B cell (primary cell): Measurements from ENCODE around the gene MMS22L. TPM values are rescaled to one million over a fixed set of nuclear protein-coding genes. Genes with fewer than 3 reads are reported as not detected.

Experiments used
- ATAC-seq: fragments of 200-7000 bp; cut with Tn5 transposase; one replicate; pipeline ENCODE4 v1.10.0; 2021; ENCODE audit warnings: low read depth, mild to moderate bottlenecking, moderate number of reproducible peaks, moderate library complexity
- CTCF ChIA-PET: fragments of 350-600 bp; sonication (Branson Sonifier 250); formaldehyde crosslinking; loops from one replicate; lab custom pipeline; 2021; ENCODE audit warnings: antibody characterized with exemption, inconsistent platforms; lab: Charles Lee
- POLR2A ChIA-PET: fragments of 350-600 bp; sonication (Branson Sonifier 250); formaldehyde crosslinking; loops from one replicate; lab custom pipeline; 2021; ENCODE audit warnings: antibody characterized with exemption; lab: Charles Lee
- DNase-seq: peaks from one replicate; pipeline ENCODE4 v3.0.0; 2013
- H2AFZ ChIP-seq: 2 replicates; pipeline ENCODE4 v1.6.1; 2012; ENCODE audit warnings: mild to moderate bottlenecking, low read depth, low read length; ENCODE audit not compliant: insufficient read depth, poor library complexity, severe bottlenecking
- H3K27ac ChIP-seq, 2 donors: 1 replicate in 1 of 2; 2 replicates in 1 of 2; pipeline ENCODE4 v1.5.1; 2012 to 2013; ENCODE audit warnings: low read length in 2 of 2, mild to moderate bottlenecking in 2 of 2, moderate library complexity in 1 of 2
- H3K27me3 ChIP-seq, 4 experiments: fragments of 200-600 bp in 1 of 4; sonication (generic) in 1 of 4; replicated peaks in 1 of 4; 1 replicate in 2 of 4; 2 replicates in 2 of 4; pipeline versions ENCODE4 v1.6.1 to v1.7.0; 2013 to 2016; ENCODE audit warnings: low read length in 3 of 4, mild to moderate bottlenecking in 2 of 4, mixed read lengths in 1 of 4, moderate library complexity in 1 of 4; ENCODE audit not compliant: insufficient read depth in 4 of 4, control insufficient read depth in 3 of 4; ENCODE audit errors: control extremely low read depth in 1 of 4
- H3K36me3 ChIP-seq, 2 experiments: replicated peaks in 1 of 2; 1 replicate in 1 of 2; 2 replicates in 1 of 2; pipeline versions ENCODE4 v1.6.1 to v1.7.1; 2013; ENCODE audit warnings: low read length in 1 of 2; ENCODE audit not compliant: insufficient read depth in 2 of 2, control insufficient read depth in 1 of 2; ENCODE audit errors: control extremely low read depth in 1 of 2, extremely low read depth in 1 of 2
- H3K4me1 ChIP-seq, 2 donors: fragments of 200-600 bp in 1 of 2; sonication (generic) in 1 of 2; 1 replicate in 1 of 2; 2 replicates in 1 of 2; pipeline versions ENCODE4 v1.5.1 to v1.6.1; 2013 to 2017; ENCODE audit warnings: low read length in 2 of 2; ENCODE audit not compliant: control insufficient read depth in 2 of 2, insufficient read depth in 2 of 2
- H3K4me2 ChIP-seq: replicated peaks from 2 replicates; pipeline ENCODE3; 2012; ENCODE audit warnings: mild to moderate bottlenecking, low read depth, low read length; ENCODE audit not compliant: poor library complexity, severe bottlenecking
- H3K4me3 ChIP-seq, 5 experiments: fragments of 200-600 bp in 1 of 5; sonication (generic) in 1 of 5; 1 replicate in 3 of 5; 2 replicates in 2 of 5; pipeline versions ENCODE4 v1.5.1 to v1.7.0; 2011 to 2016; ENCODE audit warnings: low read length in 4 of 5, mild to moderate bottlenecking in 4 of 5, low read depth in 2 of 5, control low read depth in 1 of 5, moderate library complexity in 1 of 5; ENCODE audit not compliant: insufficient read depth in 1 of 5; ENCODE audit errors: control extremely low read depth in 1 of 5, extremely low read depth in 1 of 5
- H3K79me2 ChIP-seq: fragments of 200-600 bp; sonication (generic); one replicate; pipeline ENCODE4 v1.6.0; 2016; ENCODE audit warnings: low read length; ENCODE audit not compliant: control insufficient read depth, insufficient read depth
- H3K9ac ChIP-seq: fragments of 200-600 bp; sonication (generic); 2 replicates; pipeline ENCODE4 v1.6.1; 2017; ENCODE audit warnings: mild to moderate bottlenecking, low read length, moderate library complexity
- H3K9me3 ChIP-seq, 3 donors: one replicate each; pipeline versions ENCODE4 v1.6.1 to v1.7.1; 2013; ENCODE audit warnings: low read length in 2 of 3; ENCODE audit not compliant: control insufficient read depth in 2 of 3, insufficient read depth in 1 of 3; ENCODE audit errors: control extremely low read depth in 1 of 3
- H4K20me1 ChIP-seq: 2 replicates; pipeline ENCODE4 v1.6.0; 2012; ENCODE audit warnings: mild to moderate bottlenecking, low read length; ENCODE audit not compliant: insufficient read depth, control insufficient read depth, poor library complexity, severe bottlenecking
- H3K27ac Mint-ChIP-seq: one replicate; pipeline ENCODE4 v1.8.0; 2021; ENCODE audit warnings: mixed read lengths
- H3K27me3 Mint-ChIP-seq: one replicate; pipeline ENCODE4 v1.8.0; 2021; ENCODE audit warnings: mixed read lengths
- H3K4me1 Mint-ChIP-seq: one replicate; pipeline ENCODE4 v1.8.0; 2021; ENCODE audit warnings: mixed read lengths
- H3K4me3 Mint-ChIP-seq: one replicate; pipeline ENCODE4 v1.8.0; 2021; ENCODE audit warnings: mixed read lengths
- H3K9me3 Mint-ChIP-seq: one replicate; pipeline ENCODE4 v1.8.0; 2022; ENCODE audit warnings: mixed read lengths; ENCODE audit not compliant: insufficient read depth
- EZH2 ChIP-seq: IDR thresholded peaks from 2 replicates; pipeline ENCODE4 v1.6.1; 2012; ENCODE audit warnings: borderline replicate concordance, low read depth, mild to moderate bottlenecking, moderate library complexity, low read length; ENCODE audit not compliant: insufficient read depth, poor library complexity, severe bottlenecking
- WGBS: methylation state at CpG from one replicate; pipeline ENCODE4 v1.1.5; 2013; ENCODE audit warnings: missing lambda C conversion rate; ENCODE audit not compliant: insufficient coverage; 5-methylcytosine and 5-hydroxymethylcytosine counted together
- intact Hi-C: fragments of 100-400 bp; cut with micrococcal nuclease; formaldehyde crosslinking; loops from one replicate; pipeline ENCODE4 v1.10.0; 2022
- polyA plus RNA-seq: library from polyadenylated mRNA; depleted of rRNA; stranded (reverse); fragments of >200 nt; gene quantifications from 2 replicates; pipeline ENCODE4 v1.2.3, GENCODE V29; 2012
- total RNA-seq, 2 donors: library from RNA; stranded (reverse); fragments of 120-200 nt in 1 of 2; gene quantifications; 1 replicate in 1 of 2; 2 replicates in 1 of 2; pipeline versions ENCODE4 v1.2.3 to v1.2.4, GENCODE V29; 2013 to 2022
- TF ChIP-seq, protein P1 (sequence below): fragments of 200-600 bp; IDR thresholded peaks from one replicate; pipeline ENCODE4 v1.8.0; 2022; ENCODE audit warnings: antibody characterized with exemption, mild to moderate bottlenecking

The MMS22L gene
- total and polyA plus RNA-seq, 2 donors (not counting 1 experiment from before 2014, with no cell fraction given): 3.2 to 20.5 TPM

DNA sequence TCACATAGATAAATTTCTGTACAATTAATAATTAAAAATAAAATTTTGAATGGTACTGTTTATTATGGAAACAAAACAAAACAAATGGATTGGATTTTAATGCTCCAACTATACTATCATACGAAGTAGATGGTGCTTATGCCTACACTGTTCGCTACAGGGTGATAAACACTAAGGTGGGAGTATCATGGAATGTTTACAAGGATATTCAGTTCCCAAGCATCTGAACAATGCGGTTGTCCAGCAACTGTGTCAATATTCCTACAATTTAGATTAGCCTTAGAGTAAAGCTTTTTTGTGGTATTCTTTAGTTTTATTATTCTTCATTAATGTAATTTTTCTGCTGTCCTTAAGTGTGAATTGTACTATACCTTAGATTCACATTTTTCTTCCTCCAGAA is 105.1 kb downstream of the MMS22L start:
- POLR2A ChIA-PET: no interaction called here
- H3K4me3 ChIP-seq: no peak overlapping the region
- CTCF ChIA-PET: no interaction called here
- H3K9ac ChIP-seq: no peak overlapping the region
- H3K4me2 ChIP-seq: no peak overlapping the region
- no peaks in the 10 kb centered on the region for H3K4me1 ChIP-seq
- no peaks in the 10 kb centered on the region for H3K4me1 Mint-ChIP-seq
- DNase-seq (no peak), ATAC-seq (no peak)
- no peak overlapping the region for H3K27ac Mint-ChIP-seq
- peaks cover under 1 to 2% of the 10 kb centered on the region in 2 experiments for H3K36me3 ChIP-seq
- H2AFZ ChIP-seq: no peak overlapping the region
- TF ChIP-seq EZH2: no peak
- TF ChIP-seq, protein P1, sequence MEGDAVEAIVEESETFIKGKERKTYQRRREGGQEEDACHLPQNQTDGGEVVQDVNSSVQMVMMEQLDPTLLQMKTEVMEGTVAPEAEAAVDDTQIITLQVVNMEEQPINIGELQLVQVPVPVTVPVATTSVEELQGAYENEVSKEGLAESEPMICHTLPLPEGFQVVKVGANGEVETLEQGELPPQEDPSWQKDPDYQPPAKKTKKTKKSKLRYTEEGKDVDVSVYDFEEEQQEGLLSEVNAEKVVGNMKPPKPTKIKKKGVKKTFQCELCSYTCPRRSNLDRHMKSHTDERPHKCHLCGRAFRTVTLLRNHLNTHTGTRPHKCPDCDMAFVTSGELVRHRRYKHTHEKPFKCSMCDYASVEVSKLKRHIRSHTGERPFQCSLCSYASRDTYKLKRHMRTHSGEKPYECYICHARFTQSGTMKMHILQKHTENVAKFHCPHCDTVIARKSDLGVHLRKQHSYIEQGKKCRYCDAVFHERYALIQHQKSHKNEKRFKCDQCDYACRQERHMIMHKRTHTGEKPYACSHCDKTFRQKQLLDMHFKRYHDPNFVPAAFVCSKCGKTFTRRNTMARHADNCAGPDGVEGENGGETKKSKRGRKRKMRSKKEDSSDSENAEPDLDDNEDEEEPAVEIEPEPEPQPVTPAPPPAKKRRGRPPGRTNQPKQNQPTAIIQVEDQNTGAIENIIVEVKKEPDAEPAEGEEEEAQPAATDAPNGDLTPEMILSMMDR: no peak
- intact Hi-C loops: no loop called here
- WGBS: no CpG with 5 or more reads among the region's 3 CpGs
- no peaks in the 10 kb centered on the region for H3K9me3 ChIP-seq
- H4K20me1 ChIP-seq: no peaks in the 10 kb centered on the region
- H3K4me3 Mint-ChIP-seq: no peak overlapping the region
- H3K27me3 Mint-ChIP-seq: no peaks in the 10 kb centered on the region
- H3K27ac ChIP-seq: no peak overlapping the region
- no peaks in the 10 kb centered on the region for H3K79me2 ChIP-seq
- no peaks in the 10 kb centered on the region for H3K27me3 ChIP-seq
- H3K9me3 Mint-ChIP-seq: no peaks in the 10 kb centered on the region

DNA sequence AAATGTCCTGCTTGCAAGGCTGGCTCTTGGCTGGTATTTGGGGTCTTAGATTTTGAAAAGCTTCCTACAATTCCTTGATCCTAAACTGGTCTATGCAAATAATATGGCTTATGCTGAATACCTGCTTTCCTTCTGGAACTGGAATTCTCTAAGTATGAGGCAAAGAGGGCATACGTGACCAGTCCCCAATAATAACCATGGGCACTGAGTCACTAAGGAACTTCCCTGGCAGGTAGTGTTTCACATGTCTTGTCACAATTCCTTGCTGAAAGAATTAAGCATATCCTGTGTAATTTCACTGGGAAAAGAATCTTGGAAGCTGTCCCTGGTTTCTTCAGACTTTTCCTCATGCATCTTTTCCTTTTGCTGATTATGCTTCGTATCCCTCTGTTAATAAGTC is 106.5 kb downstream of the MMS22L start:
- TF ChIP-seq EZH2: no peak
- TF ChIP-seq, protein P1: no peak
- POLR2A ChIA-PET: no interaction called here
- Histone ChIP-seq H3K4me3 (no peak overlapping the region), H3K4me1 (no peaks in the 10 kb centered on the region), H3K27me3 (no peaks in the 10 kb centered on the region), H2AFZ (no peak overlapping the region), H3K4me2 (no peak overlapping the region), H3K36me3 (peaks cover 0 to 3% of the 10 kb centered on the region in 2 experiments), H3K27ac (no peak overlapping the region), H3K9me3 (no peaks in the 10 kb centered on the region), H4K20me1 (no peaks in the 10 kb centered on the region), H3K79me2 (no peaks in the 10 kb centered on the region), H3K9ac (no peak overlapping the region)
- H3K9me3 Mint-ChIP-seq: no peaks in the 10 kb centered on the region
- no peak overlapping the region for H3K4me3 Mint-ChIP-seq
- CTCF ChIA-PET: no interaction called here
- no peaks in the 10 kb centered on the region for H3K4me1 Mint-ChIP-seq
- intact Hi-C loops: no loop called here
- 89% methylated on average over 1 of the region's 2 CpGs for WGBS
- ATAC-seq (no peak), DNase-seq (no peak)
- no peaks in the 10 kb centered on the region for H3K27me3 Mint-ChIP-seq
- H3K27ac Mint-ChIP-seq: no peak overlapping the region
